HepG2 (cell line): ENCODE results near the gene IER2. TPM values are rescaled to one million over a fixed set of nuclear protein-coding genes. Genes with fewer than 3 reads are reported as not detected.

Source experiments
- ARNT2 ChIP-seq: sonication (generic); formaldehyde crosslinking; IDR thresholded peaks from 2 replicates; pipeline ENCODE4 v1.8.0; 2022; ENCODE audit warnings: mild to moderate bottlenecking, low read depth, missing genetic modification reagents, moderate library complexity
- CBX1 ChIP-seq: IDR thresholded peaks from one replicate; pipeline ENCODE4 v1.6.1; 2016; ENCODE audit warnings: antibody characterized with exemption, low read depth
- CREB1 ChIP-seq, 2 experiments: fragments of 450-650 bp in 1 of 2; IDR thresholded peaks; 2 replicates each; pipeline ENCODE4 v1.6.1; 2016 to 2017; ENCODE audit warnings: control low read depth in 1 of 2, mild to moderate bottlenecking in 1 of 2, missing compliant biosample characterization in 1 of 2, missing genetic modification characterization in 1 of 2
- DMAP1 ChIP-seq: IDR thresholded peaks from 2 replicates; pipeline ENCODE4 v1.6.1; 2016
- SAFB2 ChIP-seq: sonication (generic); formaldehyde crosslinking; IDR thresholded peaks from 2 replicates; pipeline ENCODE4 v1.5.1; 2020; ENCODE audit warnings: missing genetic modification reagents, low read depth, mild to moderate bottlenecking, borderline replicate concordance
- SMAD1 ChIP-seq: sonication (generic); formaldehyde crosslinking; IDR thresholded peaks from 2 replicates; pipeline ENCODE4 v1.4.0; 2020; ENCODE audit warnings: missing genetic modification reagents, low read depth, mild to moderate bottlenecking, borderline replicate concordance
- ZBTB38 ChIP-seq: sonication (generic); formaldehyde crosslinking; IDR thresholded peaks from 2 replicates; pipeline ENCODE4 v1.5.1; 2020; ENCODE audit warnings: mild to moderate bottlenecking, missing genetic modification reagents
- ZNF329 ChIP-seq: sonication (generic); formaldehyde crosslinking; IDR thresholded peaks from 2 replicates; pipeline ENCODE4 v1.9.0; 2021; ENCODE audit warnings: low read depth, mild to moderate bottlenecking, missing genetic modification reagents
- ZNF496 ChIP-seq: sonication (generic); formaldehyde crosslinking; IDR thresholded peaks from 2 replicates; pipeline ENCODE4 v1.8.1; 2023; ENCODE audit warnings: mild to moderate bottlenecking, moderate library complexity, missing genetic modification reagents; ENCODE audit not compliant: insufficient replicate concordance
- ZNF841 ChIP-seq: sonication (generic); formaldehyde crosslinking; IDR thresholded peaks from 2 replicates; pipeline ENCODE4 v1.8.1; 2023; ENCODE audit warnings: missing genetic modification reagents, borderline replicate concordance
- polyA plus RNA-seq, 8 experiments: library from polyadenylated mRNA; depleted of rRNA in 3 of 8; stranded (reverse) in 7 of 8; unstranded in 1 of 8; fragments of >200 nt; fragmentation: Illumina TruSeq in 4 of 8; extraction: Trizol in 4 of 8; gene quantifications; 2 replicates each; pipeline versions ENCODE4 v1.2.1 to v1.2.3, GENCODE V29; 2011 to 2016; ENCODE audit warnings: low read depth in 4 of 8, missing spikeins in 1 of 8, mixed read lengths in 1 of 8; ENCODE audit not compliant: insufficient read depth in 1 of 8
- total RNA-seq, 5 experiments: library from RNA; depleted of rRNA; stranded (reverse); fragments of >200 nt; fragmentation: Illumina TruSeq; extraction: Trizol; gene quantifications; 2 replicates each; pipeline ENCODE4 v1.2.3, GENCODE V29; 2016; ENCODE audit warnings: low read depth in 1 of 5
- TF ChIP-seq, protein P1 (sequence below): sonication (generic); formaldehyde crosslinking; IDR thresholded peaks from 2 replicates; pipeline ENCODE4 v1.9.0; 2021; ENCODE audit warnings: mild to moderate bottlenecking, missing genetic modification reagents
- TF ChIP-seq, protein P2 (sequence below): sonication (generic); formaldehyde crosslinking; IDR thresholded peaks from 2 replicates; pipeline ENCODE4 v1.5.0; 2020; ENCODE audit warnings: missing genetic modification reagents, mild to moderate bottlenecking, borderline replicate concordance
- TF ChIP-seq, protein P3 (sequence below): sonication (generic); formaldehyde crosslinking; IDR thresholded peaks from 2 replicates; pipeline ENCODE4 v1.4.0; 2020; ENCODE audit warnings: mild to moderate bottlenecking, missing genetic modification reagents
- TF ChIP-seq, protein P4 (sequence below): sonication (generic); formaldehyde crosslinking; IDR thresholded peaks from 2 replicates; pipeline ENCODE4 v1.4.0; 2020; ENCODE audit warnings: mild to moderate bottlenecking, low read depth, missing genetic modification reagents
- TF ChIP-seq, protein P5 (sequence below): sonication (generic); formaldehyde crosslinking; IDR thresholded peaks from 2 replicates; pipeline ENCODE4 v1.9.0; 2022; ENCODE audit warnings: missing genetic modification reagents, mild to moderate bottlenecking, borderline replicate concordance

The IER2 gene
- total and polyA plus RNA-seq, 2 of the 13 experiments (the other 11 are each of a cell fraction or from before 2014, with no cell fraction given): 10.1 to 14.3 TPM

DNA sequence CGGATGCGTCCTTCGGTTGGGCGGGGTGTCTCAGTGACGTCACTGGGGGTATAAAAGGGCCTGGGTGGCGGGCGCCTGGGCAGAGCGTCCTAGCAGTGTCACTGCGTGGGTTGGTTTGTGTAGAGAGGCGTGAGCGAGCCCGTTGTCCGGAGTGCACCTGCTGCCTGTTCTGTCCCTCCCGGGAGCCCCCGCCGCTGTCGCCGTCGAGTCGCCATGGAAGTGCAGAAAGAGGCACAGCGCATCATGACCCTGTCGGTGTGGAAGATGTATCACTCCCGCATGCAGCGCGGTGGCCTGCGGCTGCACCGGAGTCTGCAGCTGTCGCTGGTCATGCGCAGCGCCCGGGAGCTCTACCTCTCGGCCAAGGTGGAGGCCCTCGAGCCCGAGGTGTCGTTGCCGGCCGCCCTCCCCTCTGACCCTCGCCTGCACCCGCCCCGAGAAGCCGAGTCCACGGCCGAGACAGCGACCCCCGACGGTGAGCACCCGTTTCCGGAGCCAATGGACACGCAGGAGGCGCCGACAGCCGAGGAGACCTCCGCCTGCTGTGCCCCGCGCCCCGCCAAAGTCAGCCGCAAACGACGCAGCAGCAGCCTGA lies 2.9 kb downstream of the IER2 start (continued):
- TF ChIP-seq ZNF841 (peak; percentile 7; the same call in 1 of the 2 replicates), CREB1 (IDR thresholded peaks at IDR 0.05) (peak; percentile 100), CREB1 (CRISPR knock-in tag; IDR thresholded peaks at IDR 0.05) (peak; percentile 96), ZBTB38 (peak; percentile 97), SMAD1 (CRISPR knock-in tag) (no peak), CBX1 (no peak), ZNF329 (CRISPR knock-in tag) (no peak), ZNF496 (CRISPR knock-in tag) (no peak), SAFB2 (CRISPR knock-in tag) (peak; percentile 77), ARNT2 (peak; percentile 34; the same call in 1 of the 2 replicates), DMAP1 (no peak)
- TF ChIP-seq, protein P1, sequence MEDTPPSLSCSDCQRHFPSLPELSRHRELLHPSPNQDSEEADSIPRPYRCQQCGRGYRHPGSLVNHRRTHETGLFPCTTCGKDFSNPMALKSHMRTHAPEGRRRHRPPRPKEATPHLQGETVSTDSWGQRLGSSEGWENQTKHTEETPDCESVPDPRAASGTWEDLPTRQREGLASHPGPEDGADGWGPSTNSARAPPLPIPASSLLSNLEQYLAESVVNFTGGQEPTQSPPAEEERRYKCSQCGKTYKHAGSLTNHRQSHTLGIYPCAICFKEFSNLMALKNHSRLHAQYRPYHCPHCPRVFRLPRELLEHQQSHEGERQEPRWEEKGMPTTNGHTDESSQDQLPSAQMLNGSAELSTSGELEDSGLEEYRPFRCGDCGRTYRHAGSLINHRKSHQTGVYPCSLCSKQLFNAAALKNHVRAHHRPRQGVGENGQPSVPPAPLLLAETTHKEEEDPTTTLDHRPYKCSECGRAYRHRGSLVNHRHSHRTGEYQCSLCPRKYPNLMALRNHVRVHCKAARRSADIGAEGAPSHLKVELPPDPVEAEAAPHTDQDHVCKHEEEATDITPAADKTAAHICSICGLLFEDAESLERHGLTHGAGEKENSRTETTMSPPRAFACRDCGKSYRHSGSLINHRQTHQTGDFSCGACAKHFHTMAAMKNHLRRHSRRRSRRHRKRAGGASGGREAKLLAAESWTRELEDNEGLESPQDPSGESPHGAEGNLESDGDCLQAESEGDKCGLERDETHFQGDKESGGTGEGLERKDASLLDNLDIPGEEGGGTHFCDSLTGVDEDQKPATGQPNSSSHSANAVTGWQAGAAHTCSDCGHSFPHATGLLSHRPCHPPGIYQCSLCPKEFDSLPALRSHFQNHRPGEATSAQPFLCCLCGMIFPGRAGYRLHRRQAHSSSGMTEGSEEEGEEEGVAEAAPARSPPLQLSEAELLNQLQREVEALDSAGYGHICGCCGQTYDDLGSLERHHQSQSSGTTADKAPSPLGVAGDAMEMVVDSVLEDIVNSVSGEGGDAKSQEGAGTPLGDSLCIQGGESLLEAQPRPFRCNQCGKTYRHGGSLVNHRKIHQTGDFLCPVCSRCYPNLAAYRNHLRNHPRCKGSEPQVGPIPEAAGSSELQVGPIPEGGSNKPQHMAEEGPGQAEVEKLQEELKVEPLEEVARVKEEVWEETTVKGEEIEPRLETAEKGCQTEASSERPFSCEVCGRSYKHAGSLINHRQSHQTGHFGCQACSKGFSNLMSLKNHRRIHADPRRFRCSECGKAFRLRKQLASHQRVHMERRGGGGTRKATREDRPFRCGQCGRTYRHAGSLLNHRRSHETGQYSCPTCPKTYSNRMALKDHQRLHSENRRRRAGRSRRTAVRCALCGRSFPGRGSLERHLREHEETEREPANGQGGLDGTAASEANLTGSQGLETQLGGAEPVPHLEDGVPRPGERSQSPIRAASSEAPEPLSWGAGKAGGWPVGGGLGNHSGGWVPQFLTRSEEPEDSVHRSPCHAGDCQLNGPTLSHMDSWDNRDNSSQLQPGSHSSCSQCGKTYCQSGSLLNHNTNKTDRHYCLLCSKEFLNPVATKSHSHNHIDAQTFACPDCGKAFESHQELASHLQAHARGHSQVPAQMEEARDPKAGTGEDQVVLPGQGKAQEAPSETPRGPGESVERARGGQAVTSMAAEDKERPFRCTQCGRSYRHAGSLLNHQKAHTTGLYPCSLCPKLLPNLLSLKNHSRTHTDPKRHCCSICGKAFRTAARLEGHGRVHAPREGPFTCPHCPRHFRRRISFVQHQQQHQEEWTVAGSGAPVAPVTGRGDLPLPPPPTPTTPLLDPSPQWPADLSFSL (CRISPR knock-in tag): no peak
- TF ChIP-seq, protein P2, sequence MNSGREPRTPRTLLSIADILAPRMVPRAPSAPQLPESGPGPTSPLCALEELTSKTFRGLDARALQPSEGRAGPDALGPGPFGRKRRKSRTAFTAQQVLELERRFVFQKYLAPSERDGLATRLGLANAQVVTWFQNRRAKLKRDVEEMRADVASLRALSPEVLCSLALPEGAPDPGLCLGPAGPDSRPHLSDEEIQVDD (CRISPR knock-in tag): no peak
- TF ChIP-seq, protein P3, sequence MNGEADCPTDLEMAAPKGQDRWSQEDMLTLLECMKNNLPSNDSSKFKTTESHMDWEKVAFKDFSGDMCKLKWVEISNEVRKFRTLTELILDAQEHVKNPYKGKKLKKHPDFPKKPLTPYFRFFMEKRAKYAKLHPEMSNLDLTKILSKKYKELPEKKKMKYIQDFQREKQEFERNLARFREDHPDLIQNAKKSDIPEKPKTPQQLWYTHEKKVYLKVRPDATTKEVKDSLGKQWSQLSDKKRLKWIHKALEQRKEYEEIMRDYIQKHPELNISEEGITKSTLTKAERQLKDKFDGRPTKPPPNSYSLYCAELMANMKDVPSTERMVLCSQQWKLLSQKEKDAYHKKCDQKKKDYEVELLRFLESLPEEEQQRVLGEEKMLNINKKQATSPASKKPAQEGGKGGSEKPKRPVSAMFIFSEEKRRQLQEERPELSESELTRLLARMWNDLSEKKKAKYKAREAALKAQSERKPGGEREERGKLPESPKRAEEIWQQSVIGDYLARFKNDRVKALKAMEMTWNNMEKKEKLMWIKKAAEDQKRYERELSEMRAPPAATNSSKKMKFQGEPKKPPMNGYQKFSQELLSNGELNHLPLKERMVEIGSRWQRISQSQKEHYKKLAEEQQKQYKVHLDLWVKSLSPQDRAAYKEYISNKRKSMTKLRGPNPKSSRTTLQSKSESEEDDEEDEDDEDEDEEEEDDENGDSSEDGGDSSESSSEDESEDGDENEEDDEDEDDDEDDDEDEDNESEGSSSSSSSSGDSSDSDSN (CRISPR knock-in tag): peak; percentile 57; the same call in 1 of the 2 replicates
- TF ChIP-seq, protein P4, sequence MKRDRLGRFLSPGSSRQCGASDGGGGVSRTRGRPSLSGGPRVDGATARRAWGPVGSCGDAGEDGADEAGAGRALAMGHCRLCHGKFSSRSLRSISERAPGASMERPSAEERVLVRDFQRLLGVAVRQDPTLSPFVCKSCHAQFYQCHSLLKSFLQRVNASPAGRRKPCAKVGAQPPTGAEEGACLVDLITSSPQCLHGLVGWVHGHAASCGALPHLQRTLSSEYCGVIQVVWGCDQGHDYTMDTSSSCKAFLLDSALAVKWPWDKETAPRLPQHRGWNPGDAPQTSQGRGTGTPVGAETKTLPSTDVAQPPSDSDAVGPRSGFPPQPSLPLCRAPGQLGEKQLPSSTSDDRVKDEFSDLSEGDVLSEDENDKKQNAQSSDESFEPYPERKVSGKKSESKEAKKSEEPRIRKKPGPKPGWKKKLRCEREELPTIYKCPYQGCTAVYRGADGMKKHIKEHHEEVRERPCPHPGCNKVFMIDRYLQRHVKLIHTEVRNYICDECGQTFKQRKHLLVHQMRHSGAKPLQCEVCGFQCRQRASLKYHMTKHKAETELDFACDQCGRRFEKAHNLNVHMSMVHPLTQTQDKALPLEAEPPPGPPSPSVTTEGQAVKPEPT (CRISPR knock-in tag): no peak
- TF ChIP-seq, protein P5, sequence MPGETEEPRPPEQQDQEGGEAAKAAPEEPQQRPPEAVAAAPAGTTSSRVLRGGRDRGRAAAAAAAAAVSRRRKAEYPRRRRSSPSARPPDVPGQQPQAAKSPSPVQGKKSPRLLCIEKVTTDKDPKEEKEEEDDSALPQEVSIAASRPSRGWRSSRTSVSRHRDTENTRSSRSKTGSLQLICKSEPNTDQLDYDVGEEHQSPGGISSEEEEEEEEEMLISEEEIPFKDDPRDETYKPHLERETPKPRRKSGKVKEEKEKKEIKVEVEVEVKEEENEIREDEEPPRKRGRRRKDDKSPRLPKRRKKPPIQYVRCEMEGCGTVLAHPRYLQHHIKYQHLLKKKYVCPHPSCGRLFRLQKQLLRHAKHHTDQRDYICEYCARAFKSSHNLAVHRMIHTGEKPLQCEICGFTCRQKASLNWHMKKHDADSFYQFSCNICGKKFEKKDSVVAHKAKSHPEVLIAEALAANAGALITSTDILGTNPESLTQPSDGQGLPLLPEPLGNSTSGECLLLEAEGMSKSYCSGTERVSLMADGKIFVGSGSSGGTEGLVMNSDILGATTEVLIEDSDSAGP (CRISPR knock-in tag): peak; percentile 49; the same call in 1 of the 2 replicates
